Cardiac muscle cell (in vitro differentiated cells and primary cell): Measurements from ENCODE around the gene ISM2. TPM values are rescaled to one million over a fixed set of nuclear protein-coding genes. Genes with fewer than 3 reads are reported as not detected.
"Not testable (repeated sequence)": the region's sequence is repeated elsewhere in the genome, so short reads cannot be mapped to it uniquely, and the experiment has no call there.

Source experiments
- DNase-seq, 2 donors: peaks; one replicate each; pipeline versions ENCODE4 v3.0.0 to v3.0.0-alpha.2; 2010 to 2017; ENCODE audit warnings: low read depth in 1 of 2, low spot score in 1 of 2
- H3K27ac ChIP-seq: fragments of 200-600 bp; sonication (generic); 2 replicates; pipeline ENCODE4 v1.5.1; 2016
- H3K27me3 ChIP-seq: fragments of 200-600 bp; sonication (generic); 2 replicates; pipeline ENCODE4 v1.6.0; 2016; ENCODE audit warnings: control low read depth
- H3K36me3 ChIP-seq: fragments of 200-600 bp; sonication (generic); 2 replicates; pipeline ENCODE4 v1.5.1; 2016; ENCODE audit warnings: control low read depth
- H3K4me1 ChIP-seq: fragments of 200-600 bp; sonication (generic); 2 replicates; pipeline ENCODE4 v1.8.1; 2017; ENCODE audit warnings: low read depth, mild to moderate bottlenecking, mixed run types
- H3K4me3 ChIP-seq: fragments of 200-600 bp; sonication (generic); 2 replicates; pipeline ENCODE4 v1.5.1; 2016; ENCODE audit warnings: mild to moderate bottlenecking
- H3K9me3 ChIP-seq: fragments of 200-600 bp; sonication (generic); 2 replicates; pipeline ENCODE4 v1.5.1; 2017; ENCODE audit warnings: low read depth, mild to moderate bottlenecking, control low read depth
- CTCF ChIP-seq: IDR thresholded peaks from 2 replicates; pipeline ENCODE4 v1.5.1; 2012; ENCODE audit warnings: low read depth, mild to moderate bottlenecking, low read length
- polyA plus RNA-seq: library from polyadenylated mRNA; unstranded; fragments of >200 nt; fragmentation: Nextera tagmentation; extraction: Ambion mirVana; gene quantifications from 2 replicates; pipeline ENCODE4 v1.2.1, GENCODE V29; 2016
- total RNA-seq: library from RNA; depleted of rRNA; stranded (reverse); fragments of >200 nt; gene quantifications from 2 replicates; pipeline ENCODE4 v1.2.3, GENCODE V29; 2016

Gene ISM2
- total and polyA plus RNA-seq, 2 experiments from 2014 or later: 0.83 TPM; not detected in 1

- no peaks in the 10 kb centered on the region for H3K4me1 ChIP-seq
- H3K4me3 ChIP-seq: no peak overlapping the region
- peak overlapping the region; percentile 56 for H3K27ac ChIP-seq
- H3K9me3 ChIP-seq: no peaks in the 10 kb centered on the region
- H3K27me3 ChIP-seq: no peaks in the 10 kb centered on the region
- H3K36me3 ChIP-seq: no peaks in the 10 kb centered on the region
- DNase-seq: no peak
- TF ChIP-seq CTCF: no peak
Measured at GRCh38 chr14:77543240-77543551, 44.6 kb upstream of the ISM2 start.

GRCh38 chr14:77542421-77543239 is 44.0 kb upstream of the ISM2 start:
- Histone ChIP-seq H3K9me3 (no peaks in the 10 kb centered on the region), H3K27me3 (no peaks in the 10 kb centered on the region), H3K36me3 (no peaks in the 10 kb centered on the region), H3K4me1 (no peaks in the 10 kb centered on the region), H3K4me3 (no peak overlapping the region), H3K27ac (peak overlapping the region; percentile 56)
- DNase-seq: peak in 1 of 2 donors; percentile 54
- no peak for TF ChIP-seq CTCF

GRCh38 chr14:77541905-77542304 is 43.3 kb upstream of the ISM2 start:
- H3K4me1 ChIP-seq: no peaks in the 10 kb centered on the region
- peak overlapping the region; percentile 56 for H3K27ac ChIP-seq

GRCh38 chr14:77536951-77537350 is 38.3 kb upstream of the ISM2 start:
- not testable (repeated sequence) for DNase-seq, H3K4me1 ChIP-seq, H3K27me3 ChIP-seq, H3K27ac ChIP-seq, H3K4me3 ChIP-seq, H3K9me3 ChIP-seq, H3K36me3 ChIP-seq

More at GRCh38 chr14:77541905-77542304, 43.3 kb upstream of the ISM2 start:
- TF ChIP-seq CTCF: no peak
- H3K27me3 ChIP-seq: no peaks in the 10 kb centered on the region
- no peaks in the 10 kb centered on the region for H3K9me3 ChIP-seq
- H3K36me3 ChIP-seq: no peaks in the 10 kb centered on the region
- DNase-seq: no peak
- no peak overlapping the region for H3K4me3 ChIP-seq

GRCh38 chr14:77531071-77531470 is 32.5 kb upstream of the ISM2 start:
- H3K4me1 ChIP-seq: no peaks in the 10 kb centered on the region
- DNase-seq: no peak
- H3K4me3 ChIP-seq: no peak overlapping the region
- no peak for TF ChIP-seq CTCF
- peaks cover 5% of the 10 kb centered on the region for H3K36me3 ChIP-seq
- no peak overlapping the region for H3K27ac ChIP-seq
- no peaks in the 10 kb centered on the region for H3K27me3 ChIP-seq
- no peaks in the 10 kb centered on the region for H3K9me3 ChIP-seq

GRCh38 chr14:77529963-77530362 is 31.3 kb upstream of the ISM2 start:
- no peak for TF ChIP-seq CTCF
- Histone ChIP-seq H3K4me1 (no peaks in the 10 kb centered on the region), H3K27ac (no peak overlapping the region), H3K27me3 (no peaks in the 10 kb centered on the region), H3K4me3 (no peak overlapping the region), H3K36me3 (peaks cover 2% of the 10 kb centered on the region), H3K9me3 (no peaks in the 10 kb centered on the region)
- DNase-seq: peak in 1 of 2 donors; percentile 27
